ENCODE results near the gene TTN.
"Not testable (repeated sequence)": the region's sequence is repeated elsewhere in the genome, so short reads cannot be mapped to it uniquely, and the experiment has no call there.

The TTN gene

GRCh38 chr2:178579006-178579405 is 228.2 kb downstream of the TTN start:
- peak; percentile 8 for DNase-seq (ENCODE audit: low read depth)
- no peak overlapping the region for H3K4me3 ChIP-seq (ENCODE audit: low read depth, low read length)

- DNase-seq (ENCODE audit: low read depth): no peak
- H3K4me3 ChIP-seq (ENCODE audit: low read depth, low read length): no peak overlapping the region
These were observed 232.4 kb downstream of the TTN start for GRCh38 chr2:178574789-178575188.

- no peak for DNase-seq (ENCODE audit: low read depth)
- no peak overlapping the region for H3K4me3 ChIP-seq (ENCODE audit: low read depth, low read length)
These were observed 239.0 kb downstream of the TTN start for GRCh38 chr2:178568227-178568626.

GRCh38 chr2:178553047-178553446 is 254.2 kb downstream of the TTN start:
- peak; percentile 79 for DNase-seq (ENCODE audit: low read depth)
- H3K4me3 ChIP-seq (ENCODE audit: low read depth, low read length): no peak overlapping the region

- no peak for DNase-seq (ENCODE audit: low read depth)
These were observed 256.9 kb downstream of the TTN start for GRCh38 chr2:178550352-178550751.

GRCh38 chr2:178542569-178542968 is 264.7 kb downstream of the TTN start:
- H3K4me3 ChIP-seq (ENCODE audit: low read depth, low read length): no peak overlapping the region
- no peak for DNase-seq (ENCODE audit: low read depth)

More at GRCh38 chr2:178550352-178550751, 256.9 kb downstream of the TTN start:
- no peak overlapping the region for H3K4me3 ChIP-seq (ENCODE audit: low read depth, low read length)

GRCh38 chr2:178542161-178542560 is 265.1 kb downstream of the TTN start:
- no peak overlapping the region for H3K4me3 ChIP-seq (ENCODE audit: low read depth, low read length)
- no peak for DNase-seq (ENCODE audit: low read depth)

- DNase-seq (ENCODE audit: low read depth): no peak
- H3K4me3 ChIP-seq (ENCODE audit: low read depth, low read length): no peak overlapping the region
These were observed 271.2 kb downstream of the TTN start for GRCh38 chr2:178536037-178536436.

- H3K4me3 ChIP-seq (ENCODE audit: low read depth, low read length): no peak overlapping the region
- no peak for DNase-seq (ENCODE audit: low read depth)
These were observed 276.1 kb downstream of the TTN start for GRCh38 chr2:178531168-178531567.

- DNase-seq (ENCODE audit: low read depth): no peak
- H3K4me3 ChIP-seq (ENCODE audit: low read depth, low read length): no peak overlapping the region
These were observed 276.5 kb downstream of the TTN start for GRCh38 chr2:178530625-178531142.

- no peak overlapping the region for H3K4me3 ChIP-seq (ENCODE audit: low read depth, low read length)
- DNase-seq (ENCODE audit: low read depth): no peak
These were observed 277.1 kb downstream of the TTN start for GRCh38 chr2:178530131-178530530.

- DNase-seq (ENCODE audit: low read depth): no peak
These were observed 278.0 kb downstream of the TTN start for GRCh38 chr2:178529194-178529593.

GRCh38 chr2:178528647-178529046 is 278.6 kb downstream of the TTN start:
- H3K4me3 ChIP-seq (ENCODE audit: low read depth, low read length): no peak overlapping the region
- no peak for DNase-seq (ENCODE audit: low read depth)

More at GRCh38 chr2:178529194-178529593, 278.0 kb downstream of the TTN start:
- no peak overlapping the region for H3K4me3 ChIP-seq (ENCODE audit: low read depth, low read length)

- DNase-seq (ENCODE audit: low read depth): no peak
- no peak overlapping the region for H3K4me3 ChIP-seq (ENCODE audit: low read depth, low read length)
These were observed 279.6 kb downstream of the TTN start for GRCh38 chr2:178527592-178527991.

GRCh38 chr2:178526256-178526655 is 281.0 kb downstream of the TTN start:
- no peak overlapping the region for H3K4me3 ChIP-seq (ENCODE audit: low read depth, low read length)
- no peak for DNase-seq (ENCODE audit: low read depth)

GRCh38 chr2:178525460-178525859 is 281.8 kb downstream of the TTN start:
- not testable (repeated sequence) for DNase-seq (ENCODE audit: low read depth); H3K4me3 ChIP-seq (ENCODE audit: low read depth, low read length)

GRCh38 chr2:178525010-178525409 is 282.2 kb downstream of the TTN start:
- H3K4me3 ChIP-seq (ENCODE audit: low read depth, low read length); DNase-seq (ENCODE audit: low read depth): not testable (repeated sequence)

GRCh38 chr2:178523596-178524134 is 283.6 kb downstream of the TTN start:
- DNase-seq (ENCODE audit: low read depth): no peak

GRCh38 chr2:178522950-178523595 is 284.1 kb downstream of the TTN start:
- peak overlapping the region; percentile 69 for H3K4me3 ChIP-seq (ENCODE audit: low read depth, low read length)
- DNase-seq (ENCODE audit: low read depth): peak; percentile 45

More at GRCh38 chr2:178523596-178524134, 283.6 kb downstream of the TTN start:
- H3K4me3 ChIP-seq (ENCODE audit: low read depth, low read length): peak overlapping the region; percentile 69

- no peak for DNase-seq (ENCODE audit: low read depth)
These were observed 285.7 kb downstream of the TTN start for GRCh38 chr2:178521304-178522150.

More at GRCh38 chr2:178521304-178522150, 285.7 kb downstream of the TTN start:
- H3K4me3 ChIP-seq (ENCODE audit: low read depth, low read length): no peak overlapping the region

Measured in skeletal muscle cell (primary cell).